Naive thymus-derived CD8-positive, alpha-beta T cell (primary cell): ENCODE results near the gene C12orf43. TPM values are rescaled to one million over a fixed set of nuclear protein-coding genes. Genes with fewer than 3 reads are reported as not detected.
"Not testable (repeated sequence)": the region's sequence is repeated elsewhere in the genome, so short reads cannot be mapped to it uniquely, and the experiment has no call there.

Source experiments
- ATAC-seq, 2 donors: fragments of 150-1000 bp; cut with Tn5 transposase in 1 of 2; sonication (Bioruptor Pico), chemical (Tn5 transposase) in 1 of 2; 1 replicate in 1 of 2; 2 replicates in 1 of 2; pipeline ENCODE4 v1.10.0; 2021; ENCODE audit warnings: mild to moderate bottlenecking in 2 of 2, moderate library complexity in 2 of 2
- POLR2A ChIA-PET: fragments of 350-600 bp; sonication (Branson Sonifier 250); formaldehyde crosslinking; loops from one replicate; lab custom pipeline; 2021; ENCODE audit warnings: antibody characterized with exemption; lab: Charles Lee
- DNase-seq, 10 donors: peaks; one replicate each; pipeline versions ENCODE4 v3.0.0 to v3.0.0-alpha.2; 2020 to 2022
- H3K27ac Mint-ChIP-seq, 10 donors: one replicate each; pipeline ENCODE4 v1.8.0; 2020 to 2022; ENCODE audit warnings: mild to moderate bottlenecking in 10 of 10, mixed read lengths in 10 of 10, moderate library complexity in 4 of 10, inconsistent platforms in 1 of 10
- H3K27me3 Mint-ChIP-seq, 5 donors: one replicate each; pipeline ENCODE4 v1.8.0; 2021 to 2022; ENCODE audit warnings: mixed read lengths in 5 of 5
- H3K36me3 Mint-ChIP-seq, 3 donors: one replicate each; pipeline ENCODE4 v1.8.0; 2020 to 2022; ENCODE audit warnings: mixed read lengths in 3 of 3, mild to moderate bottlenecking in 2 of 3, inconsistent platforms in 1 of 3
- H3K4me1 Mint-ChIP-seq, 4 donors: one replicate each; pipeline ENCODE4 v1.8.0; 2021 to 2022; ENCODE audit warnings: mixed read lengths in 4 of 4
- H3K4me3 Mint-ChIP-seq, 10 donors: one replicate each; pipeline ENCODE4 v1.8.0; 2020 to 2022; ENCODE audit warnings: mild to moderate bottlenecking in 10 of 10, mixed read lengths in 10 of 10, moderate library complexity in 6 of 10, inconsistent platforms in 1 of 10
- H3K9me3 Mint-ChIP-seq, 9 donors: one replicate each; pipeline ENCODE4 v1.8.0; 2020 to 2022; ENCODE audit warnings: mixed read lengths in 9 of 9, mild to moderate bottlenecking in 3 of 9, inconsistent platforms in 1 of 9, moderate library complexity in 1 of 9
- polyA plus RNA-seq, 3 donors: library from polyadenylated mRNA; unstranded; fragments of 300-500 nt; fragmentation: Illumina TruSeq; gene quantifications; one replicate each; pipeline ENCODE4 v1.2.3, GENCODE V29; 2021
- total RNA-seq, 8 experiments: library from RNA in 2 of 8; stranded (reverse) in 2 of 8; gene quantifications; one replicate each; pipeline ENCODE4 v1.2.3 and lab custom pipeline; 2021 to 2026

Gene C12orf43
- total and polyA plus RNA-seq, 5 experiments from 2014 or later: 18.1 to 26.0 (median 23.4) TPM

DNA sequence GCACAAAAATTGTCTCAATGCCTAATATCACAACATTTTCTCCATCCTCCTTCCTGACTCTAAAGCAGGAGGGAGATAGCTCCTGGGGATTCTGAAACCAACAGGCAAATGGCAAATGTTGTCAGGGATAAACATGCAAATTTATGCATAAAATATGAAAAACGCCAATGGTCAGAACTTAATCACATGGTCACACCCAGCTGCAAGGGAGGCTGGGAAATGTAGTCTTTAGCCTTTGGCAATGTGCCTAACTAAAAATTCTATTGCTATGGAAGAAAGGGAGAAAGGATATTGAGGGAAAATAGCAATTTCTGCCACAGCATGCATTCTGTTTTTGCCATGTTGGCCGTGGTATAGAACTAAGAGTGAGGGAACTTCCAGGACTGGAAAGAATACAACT lies 34.4 kb upstream of the C12orf43 start:
- Mint-ChIP-seq H3K4me1 (peaks cover 0 to 5% (median 3%) of the 10 kb centered on the region in 4 donors), H3K4me3 (no peak overlapping the region), H3K27me3 (peaks cover 0 to 4% (median 0%) of the 10 kb centered on the region in 5 donors), H3K27ac (no peak overlapping the region), H3K36me3 (no peaks in the 10 kb centered on the region), H3K9me3 (no peaks in the 10 kb centered on the region)
- DNase-seq (no peak), ATAC-seq (no peak)
- POLR2A ChIA-PET: interaction anchor here (0.8 kb wide), 1 partner anchor 10 kb away, joined by 4 read pairs; no protein-coding TSS in a partner anchor

DNA sequence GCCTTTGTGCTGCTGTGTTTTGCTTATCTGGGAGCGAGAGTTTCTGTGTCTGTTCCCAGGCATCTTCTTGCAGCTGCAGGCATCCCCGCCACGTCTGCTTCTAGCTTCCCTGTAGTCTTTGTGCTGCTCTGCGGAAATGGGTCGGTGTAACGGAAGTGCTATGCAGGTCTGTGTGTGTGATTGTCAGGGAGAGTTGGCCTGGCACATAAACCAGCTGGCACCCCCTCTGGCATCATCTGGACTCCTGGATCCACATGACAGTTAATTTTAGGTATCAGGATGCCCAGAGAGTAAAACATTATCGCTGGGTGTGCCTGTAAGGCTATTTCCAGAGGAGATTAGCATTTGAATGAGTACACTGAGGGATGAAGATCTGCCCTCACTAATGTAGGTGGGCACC lies 32.2 kb upstream of the C12orf43 start:
- Mint-ChIP-seq H3K27ac (peak overlapping the region in 4 of 10 donors; percentile 69 to 92 (median 86)), H3K36me3 (no peaks in the 10 kb centered on the region), H3K4me1 (peaks cover 0 to 8% (median 6%) of the 10 kb centered on the region in 4 donors), H3K4me3 (peak overlapping the region in 9 of 10 donors; percentile 43 to 89 (median 77)), H3K27me3 (peaks cover 0 to 4% (median 0%) of the 10 kb centered on the region in 5 donors), H3K9me3 (no peaks in the 10 kb centered on the region)
- no peak for DNase-seq
- POLR2A ChIA-PET: interaction anchor here (0.6 to 1.1 kb wide), 3 partner anchors 15 to 61 kb away, joined by 3 read pairs; no protein-coding TSS in a partner anchor
- peak; percentile 61 to 69 for ATAC-seq

DNA sequence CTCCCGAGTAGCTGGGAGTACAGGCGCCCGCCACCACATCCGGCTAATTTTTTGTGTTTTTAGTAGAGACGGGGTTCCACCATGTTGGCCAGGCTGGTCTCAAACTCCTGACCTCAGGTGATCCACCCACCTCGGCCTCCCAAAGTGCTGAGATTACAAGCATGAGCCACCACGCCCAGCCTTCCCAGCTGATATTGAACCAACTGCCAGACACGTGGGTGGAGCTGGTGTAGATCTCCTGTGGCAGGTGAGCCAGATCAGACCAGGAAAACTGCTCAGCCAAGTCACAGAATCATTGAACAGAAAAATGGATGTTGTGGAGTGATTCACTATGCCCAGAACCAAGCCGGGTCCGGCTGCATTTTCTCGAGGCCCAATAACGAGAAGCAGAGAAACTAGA lies 31.1 kb upstream of the C12orf43 start:
- peaks cover 0 to 10% (median 3%) of the 10 kb centered on the region in 5 donors for H3K27me3 Mint-ChIP-seq
- peak overlapping the region in 1 of 10 donors; percentile 63 for H3K27ac Mint-ChIP-seq
- H3K4me3 Mint-ChIP-seq: peak overlapping the region in 2 of 10 donors; percentile 79 to 89
- H3K36me3 Mint-ChIP-seq, ATAC-seq, H3K9me3 Mint-ChIP-seq, DNase-seq, POLR2A ChIA-PET, H3K4me1 Mint-ChIP-seq: not testable (repeated sequence)

DNA sequence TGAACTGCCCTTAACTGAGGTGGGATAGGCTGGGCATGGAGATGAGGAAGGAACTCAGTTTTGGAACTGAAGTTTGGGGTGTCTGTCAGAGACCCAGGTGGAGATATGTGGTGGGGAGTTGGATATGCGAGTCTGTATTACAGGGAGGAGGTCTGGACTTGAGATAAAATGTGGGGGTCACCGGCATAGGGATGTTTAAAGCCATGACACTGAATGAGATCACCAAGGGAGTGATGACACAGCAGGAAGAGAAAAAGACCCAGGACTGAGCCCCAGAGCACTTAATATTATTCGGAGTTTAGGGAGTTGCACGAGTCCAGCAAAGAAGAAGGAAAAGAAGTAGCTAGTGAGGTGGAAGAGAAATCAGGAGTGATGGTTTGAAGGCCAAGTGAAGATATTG lies 26.8 kb upstream of the C12orf43 start:
- peak overlapping the region in 3 of 10 donors; percentile 7 to 76 (median 57) for H3K27ac Mint-ChIP-seq
- DNase-seq (no peak), ATAC-seq (no peak)
- no peaks in the 10 kb centered on the region for H3K36me3 Mint-ChIP-seq
- H3K9me3 Mint-ChIP-seq: no peaks in the 10 kb centered on the region
- H3K4me3 Mint-ChIP-seq: no peak overlapping the region
- POLR2A ChIA-PET: no interaction called here
- H3K4me1 Mint-ChIP-seq: peaks cover 8 to 22% (median 14%) of the 10 kb centered on the region in 4 donors
- peaks cover 0 to 7% (median 1%) of the 10 kb centered on the region in 5 donors for H3K27me3 Mint-ChIP-seq

DNA sequence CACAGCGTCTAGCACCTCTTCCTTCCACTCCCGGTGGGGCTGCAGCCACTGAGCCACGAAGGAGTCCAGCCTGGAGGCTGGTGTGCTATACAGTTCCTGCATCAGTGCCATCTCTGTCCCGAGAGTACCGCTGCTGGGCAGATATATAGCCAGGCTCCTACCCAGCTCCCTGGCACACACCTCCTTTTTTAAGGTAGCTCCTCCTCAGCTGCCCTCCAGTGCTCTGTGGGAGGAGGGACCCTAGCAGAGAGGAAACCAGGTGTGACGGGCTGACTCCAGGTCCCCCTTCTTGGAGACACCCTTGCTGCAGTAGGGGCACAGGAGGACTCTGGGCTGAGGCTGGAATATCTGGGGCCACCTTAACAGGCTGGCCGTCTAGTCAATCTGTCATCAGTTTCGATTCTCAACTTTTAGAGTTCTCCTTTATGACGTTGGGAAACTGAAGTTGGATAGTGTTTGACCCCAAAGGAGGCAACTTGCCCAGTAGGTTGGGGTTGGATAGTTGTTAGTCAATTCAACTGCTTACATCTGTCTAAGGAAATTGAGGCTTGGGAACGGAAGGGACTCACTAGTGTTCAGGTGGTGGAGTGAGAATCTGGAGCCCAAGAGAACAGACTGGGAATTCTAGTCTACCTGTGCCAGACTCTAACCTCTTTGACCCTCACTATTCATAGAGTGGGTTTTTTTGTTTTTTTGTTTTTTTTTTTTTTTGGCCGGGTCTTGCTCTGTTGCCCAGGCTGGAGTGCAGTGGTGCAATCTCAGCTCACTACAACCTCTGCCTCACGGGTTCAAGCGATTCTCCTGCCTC lies 22.8 kb upstream of the C12orf43 start, which contains the start of gene OASL:
Gene OASL, minus strand, starts transcription at position 386 of the 808 bp plus-strand sequence. Its CDS starts 275 bp downstream, at position 111.
- ATAC-seq: peak; percentile 80 to 83
- H3K36me3 Mint-ChIP-seq: no peaks in the 10 kb centered on the region
- POLR2A ChIA-PET: interaction anchor here (1.1 to 1.3 kb wide), 3 partner anchors 19 to 23 kb away, joined by 3 to 5 read pairs (median 3); partner anchors contain the start of gene C12orf43
- peaks cover 0 to 7% (median 1%) of the 10 kb centered on the region in 5 donors for H3K27me3 Mint-ChIP-seq
- peak; percentile 11 to 73 (median 46) for DNase-seq
- peak within 1 kb of the TSS; percentile 91 to 100 (median 95) for H3K27ac Mint-ChIP-seq
- H3K4me3 Mint-ChIP-seq: peak within 1 kb of the TSS; percentile 93 to 99 (median 98)
- H3K9me3 Mint-ChIP-seq: no peaks in the 10 kb centered on the region
- H3K4me1 Mint-ChIP-seq: peaks cover 16 to 49% (median 42%) of the 10 kb centered on the region in 4 donors

DNA sequence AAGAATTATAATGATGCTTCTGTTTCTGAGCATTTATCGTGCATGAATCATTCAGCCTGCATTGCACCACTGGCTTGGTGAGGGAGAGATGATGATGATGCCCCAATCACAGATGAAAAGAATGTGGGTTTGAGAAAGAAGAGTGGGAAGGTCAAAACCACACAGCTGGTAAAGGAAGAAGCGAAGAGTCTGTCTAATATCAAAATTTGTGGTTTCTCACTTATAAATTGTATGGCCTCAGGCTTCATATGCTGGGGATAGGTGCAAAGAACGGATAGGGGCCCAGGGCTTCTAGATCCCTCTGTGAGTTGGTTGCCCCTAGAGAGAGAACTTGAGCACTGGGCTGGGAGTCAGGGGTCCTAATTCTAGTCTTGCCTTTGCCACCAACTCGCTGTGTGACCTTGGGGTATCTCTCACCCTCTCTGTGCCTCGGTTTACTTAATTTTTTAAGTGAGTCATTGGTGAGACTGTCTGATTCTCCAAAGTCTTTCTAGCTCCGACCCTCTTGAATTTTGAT lies 20.6 kb upstream of the C12orf43 start:
- peaks cover 0 to 7% (median 0%) of the 10 kb centered on the region in 3 donors for H3K36me3 Mint-ChIP-seq
- H3K4me3 Mint-ChIP-seq: peak overlapping the region; percentile 11 to 99 (median 73)
- H3K27ac Mint-ChIP-seq: peak overlapping the region in 8 of 10 donors; percentile 57 to 96 (median 74)
- POLR2A ChIA-PET: interaction anchor here (0.6 kb wide), 1 partner anchor 365 kb away, joined by 3 read pairs; no protein-coding TSS in a partner anchor
- DNase-seq (peak in 1 of 10 donors; percentile 42), ATAC-seq (no peak)
- peaks cover 26 to 64% (median 58%) of the 10 kb centered on the region in 4 donors for H3K4me1 Mint-ChIP-seq
- no peaks in the 10 kb centered on the region for H3K27me3 Mint-ChIP-seq
- no peaks in the 10 kb centered on the region for H3K9me3 Mint-ChIP-seq

DNA sequence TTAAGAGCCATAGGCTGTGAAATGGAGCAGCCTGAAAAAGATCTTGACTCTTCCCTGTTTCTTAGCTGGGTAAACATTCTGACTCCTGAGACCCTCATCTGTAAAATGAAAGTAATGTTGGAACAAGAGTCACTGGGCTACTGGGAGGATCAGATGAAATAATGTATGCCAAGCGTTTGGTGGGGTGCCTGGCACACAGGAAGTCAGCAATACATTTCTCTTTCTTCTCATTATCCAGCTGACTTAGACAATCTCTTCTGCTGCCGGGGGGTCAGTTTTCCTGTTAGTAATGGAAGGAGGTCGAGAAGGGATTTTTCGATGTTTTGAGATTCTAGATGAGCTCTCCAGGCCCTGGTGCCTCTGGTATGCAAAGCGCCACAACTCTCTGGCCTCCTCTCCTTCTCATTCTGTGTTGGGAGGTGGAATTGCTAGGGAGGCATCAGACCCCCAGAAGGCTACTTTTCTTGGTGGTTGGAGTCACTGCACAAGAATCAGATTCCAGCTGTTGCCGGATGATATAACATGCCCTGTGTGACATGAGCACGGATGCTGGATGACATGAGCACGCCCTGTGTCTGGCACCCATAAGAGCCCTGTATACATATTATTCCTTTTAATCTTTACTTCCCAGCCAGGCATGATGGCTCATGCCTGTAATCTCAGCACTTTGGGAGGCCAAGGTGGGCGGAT lies 18.5 kb upstream of the C12orf43 start:
- no peaks in the 10 kb centered on the region for H3K27me3 Mint-ChIP-seq
- POLR2A ChIA-PET: no interaction called here
- DNase-seq (no peak), ATAC-seq (no peak)
- H3K9me3 Mint-ChIP-seq: no peaks in the 10 kb centered on the region
- peaks cover 0 to 10% (median 4%) of the 10 kb centered on the region in 3 donors for H3K36me3 Mint-ChIP-seq
- H3K4me1 Mint-ChIP-seq: peaks cover 26 to 62% (median 58%) of the 10 kb centered on the region in 4 donors
- peak overlapping the region; percentile 35 to 95 (median 88) for H3K27ac Mint-ChIP-seq
- peak overlapping the region in 9 of 10 donors; percentile 25 to 75 (median 60) for H3K4me3 Mint-ChIP-seq

DNA sequence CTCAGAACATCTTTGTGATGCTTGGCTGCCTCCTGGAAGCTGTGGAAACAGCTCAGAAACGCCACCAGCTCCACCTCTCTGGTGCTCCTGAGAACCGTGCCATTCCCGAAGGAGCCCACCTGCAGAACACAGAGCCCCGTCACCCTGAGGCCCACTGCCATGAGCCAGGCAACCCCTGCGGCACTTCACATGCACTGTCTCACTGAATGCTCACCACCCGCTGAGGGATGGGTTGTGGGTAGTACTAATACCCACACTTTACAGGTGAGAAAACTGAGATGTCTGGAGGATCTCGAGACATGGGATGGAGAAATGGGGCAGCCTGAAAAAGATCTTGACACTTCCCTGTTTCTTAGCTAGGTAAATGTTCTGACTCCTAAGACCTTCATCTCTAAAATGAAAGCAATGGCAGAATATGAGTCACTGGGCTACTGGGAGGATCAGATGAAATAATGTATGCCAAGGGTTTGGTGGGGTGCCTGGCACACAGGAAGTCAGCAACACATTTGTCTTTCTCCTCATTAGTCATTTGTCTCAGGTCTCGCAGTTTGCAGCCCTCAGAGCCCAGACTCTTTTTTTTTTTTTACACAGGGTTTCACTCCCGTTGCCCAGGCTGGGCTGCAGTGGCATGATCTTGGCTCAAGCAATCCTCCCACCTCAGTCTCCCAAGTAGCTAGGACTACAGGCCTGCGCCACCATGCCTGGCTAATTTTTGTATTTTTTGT lies 17.5 kb upstream of the C12orf43 start:
- H3K4me3 Mint-ChIP-seq: peak overlapping the region; percentile 20 to 75 (median 60)
- DNase-seq: peak in 9 of 10 donors; percentile 5 to 69 (median 30)
- POLR2A ChIA-PET: interaction anchor here (0.6 to 1.1 kb wide), 3 partner anchors 15 to 18 kb away, joined by 3 to 4 read pairs (median 4); partner anchors contain the start of gene C12orf43
- ATAC-seq: peak; percentile 84 to 86
- peaks cover 23 to 59% (median 53%) of the 10 kb centered on the region in 4 donors for H3K4me1 Mint-ChIP-seq
- H3K27ac Mint-ChIP-seq: peak overlapping the region; percentile 64 to 95 (median 88)
- peaks cover 0 to 10% (median 4%) of the 10 kb centered on the region in 3 donors for H3K36me3 Mint-ChIP-seq
- H3K9me3 Mint-ChIP-seq: no peaks in the 10 kb centered on the region
- no peaks in the 10 kb centered on the region for H3K27me3 Mint-ChIP-seq

DNA sequence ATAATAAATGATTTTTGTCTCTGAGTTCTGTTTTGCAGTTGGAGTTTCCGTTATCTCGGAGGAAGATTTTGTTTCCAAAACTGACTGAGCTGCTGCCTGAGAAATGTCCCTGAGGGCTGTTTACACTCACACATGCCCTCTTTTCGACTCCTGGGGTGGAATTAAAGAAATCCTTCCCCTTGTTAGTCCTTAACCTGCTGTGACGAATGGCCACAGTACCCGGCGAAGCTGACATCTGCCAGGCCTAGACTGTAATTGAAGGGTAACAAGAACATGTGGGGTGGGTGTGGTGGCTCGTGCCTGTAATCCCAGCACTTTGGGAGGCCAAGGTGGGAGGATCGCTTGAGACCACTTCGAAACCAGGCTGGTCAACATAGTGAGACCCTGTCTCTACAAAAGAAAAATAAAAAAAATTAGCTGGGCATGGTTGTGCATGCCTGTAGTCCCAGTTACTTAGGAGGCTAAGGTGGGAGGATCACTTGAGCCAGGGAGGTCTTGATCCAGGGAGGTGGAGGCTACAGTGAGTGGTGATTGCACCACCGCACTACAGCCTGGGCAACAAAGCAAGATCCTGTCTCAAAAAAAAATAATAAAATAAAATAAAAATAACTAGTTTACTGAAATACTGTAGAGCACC lies 14.4 kb upstream of the C12orf43 start:
- H3K36me3 Mint-ChIP-seq: peaks cover 4 to 17% (median 16%) of the 10 kb centered on the region in 3 donors
- ATAC-seq: no peak
- no peak for DNase-seq
- peak overlapping the region in 3 of 10 donors; percentile 8 to 72 (median 20) for H3K27ac Mint-ChIP-seq
- POLR2A ChIA-PET: interaction anchor here (0.8 kb wide), 1 partner anchor 14 kb away, joined by 3 read pairs; the partner anchor contains the start of gene C12orf43
- H3K4me1 Mint-ChIP-seq: peaks cover 17 to 34% (median 31%) of the 10 kb centered on the region in 4 donors
- no peaks in the 10 kb centered on the region for H3K27me3 Mint-ChIP-seq
- H3K9me3 Mint-ChIP-seq: no peaks in the 10 kb centered on the region
- H3K4me3 Mint-ChIP-seq: no peak overlapping the region

DNA sequence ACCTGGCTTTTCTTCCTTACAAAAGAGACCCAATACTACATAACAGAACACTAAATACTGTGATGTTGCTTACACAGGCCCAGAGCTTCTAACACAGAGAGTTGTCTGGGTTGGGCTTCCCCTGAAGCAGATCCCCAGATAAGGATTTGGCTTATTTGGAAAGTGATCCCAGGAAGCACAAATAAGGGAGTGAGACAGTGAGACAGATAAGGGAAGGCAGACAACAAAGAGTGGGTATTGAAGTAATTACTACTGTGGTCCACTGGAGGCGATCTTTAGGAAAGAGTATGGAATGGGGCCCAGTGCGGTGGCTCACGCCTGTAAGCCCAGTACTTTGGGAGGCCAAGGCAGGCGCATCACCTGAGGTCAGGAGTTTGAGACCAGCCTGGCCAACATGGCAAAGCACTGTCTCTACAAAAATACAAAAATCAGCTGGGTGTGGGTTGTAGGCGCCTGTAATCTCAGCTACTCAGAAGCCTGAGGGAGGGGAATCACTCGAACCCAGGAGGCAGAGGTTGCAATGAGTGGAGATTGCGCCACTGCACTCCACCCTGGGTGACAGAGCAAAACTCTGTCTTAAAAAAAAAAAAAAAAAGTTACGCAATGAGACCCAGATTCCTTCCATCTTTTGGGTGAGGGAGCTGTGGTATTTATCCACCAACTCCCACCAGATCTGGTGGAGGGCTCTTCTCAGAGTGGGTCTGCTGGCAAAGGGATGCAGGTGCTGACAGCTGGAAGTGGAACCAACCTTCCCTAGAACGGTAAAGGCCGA lies 10.2 kb upstream of the C12orf43 start:
- Mint-ChIP-seq H3K36me3 (peaks cover 4 to 18% (median 14%) of the 10 kb centered on the region in 3 donors), H3K4me1 (peaks cover 0 to 2% (median 0%) of the 10 kb centered on the region in 4 donors), H3K27ac (peak overlapping the region in 3 of 10 donors; percentile 10 to 81 (median 37)), H3K9me3 (no peaks in the 10 kb centered on the region), H3K4me3 (no peak overlapping the region), H3K27me3 (no peaks in the 10 kb centered on the region)
- ATAC-seq (no peak), DNase-seq (no peak)
- POLR2A ChIA-PET: no interaction called here
